CD4-positive, alpha-beta T cell treated with Interleukin-10 for 1 hour (primary cell): ENCODE data around the gene ARL15.
"Not testable (repeated sequence)": the region's sequence is repeated elsewhere in the genome, so short reads cannot be mapped to it uniquely, and the experiment has no call there.

ENCODE experiments used
- DNase-seq: peaks from one replicate; pipeline ENCODE4 v3.0.0-alpha.2; 2020

ARL15 gene

DNA sequence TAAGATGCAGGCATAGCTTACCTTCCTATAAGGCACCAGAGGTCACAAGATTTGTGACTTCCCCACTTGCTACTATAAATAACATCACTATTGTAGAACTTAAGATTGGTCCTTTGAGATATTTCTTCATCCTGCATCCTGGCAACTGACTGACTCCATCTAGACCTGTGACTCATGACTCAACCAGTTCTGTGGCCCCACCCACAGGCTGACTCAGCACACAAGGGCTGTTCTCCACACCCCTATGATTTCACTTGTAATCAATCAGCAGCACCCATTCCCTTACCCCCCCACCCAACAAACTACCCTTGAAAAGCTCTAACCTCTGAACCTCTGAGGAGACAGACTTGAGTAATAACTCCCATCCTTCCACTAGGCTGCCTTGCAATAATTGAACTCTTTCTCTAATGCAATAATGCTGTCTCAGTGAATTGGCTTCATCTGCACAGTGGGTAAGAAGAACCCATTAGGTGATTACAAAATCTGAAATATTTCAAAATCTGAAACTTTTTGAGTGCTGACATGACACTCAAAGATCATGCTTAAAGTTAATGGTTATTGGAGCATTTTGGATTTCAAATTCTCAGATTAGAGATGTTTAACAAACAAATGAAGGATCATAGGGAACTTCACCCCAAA lies 296.7 kb downstream of the ARL15 start:
- no peak for DNase-seq

DNA sequence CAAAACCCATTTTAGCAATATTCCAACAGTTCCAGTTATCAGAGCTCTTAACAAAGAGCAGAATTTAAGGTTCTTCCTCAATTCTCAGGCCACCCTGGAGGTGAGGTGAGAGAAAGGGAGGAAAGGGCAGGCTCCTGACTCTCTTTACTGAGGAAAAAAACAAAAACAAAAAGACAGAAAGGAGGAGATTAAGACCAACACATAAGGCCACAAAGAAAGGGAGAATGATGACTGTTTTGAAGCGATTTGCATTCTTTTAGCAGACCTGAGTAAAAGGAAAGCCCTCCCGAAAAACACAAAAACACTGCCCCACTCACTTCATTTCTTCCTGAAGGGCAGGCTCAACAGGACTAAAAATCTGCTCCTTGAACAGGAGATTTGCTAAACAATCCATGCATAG lies 300.5 kb downstream of the ARL15 start:
- DNase-seq = no peak

DNA sequence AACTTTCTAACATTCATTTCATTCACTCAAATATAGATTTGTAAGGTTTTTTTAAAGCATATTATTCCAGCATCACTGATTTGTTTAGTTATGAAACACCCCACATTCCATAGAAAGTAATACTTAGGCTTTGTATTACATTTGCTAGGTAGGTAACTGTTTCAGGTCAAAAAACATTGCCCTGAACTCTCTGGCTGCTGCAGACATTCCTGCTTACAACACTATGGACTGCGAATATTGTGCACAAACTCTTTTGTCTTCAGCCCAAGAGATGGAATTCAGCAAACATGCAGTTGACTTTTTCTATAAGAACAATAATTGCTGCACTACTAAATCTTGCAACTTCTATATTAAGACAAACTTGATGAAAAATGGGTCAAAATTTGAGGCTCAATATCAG lies 301.0 kb downstream of the ARL15 start:
- DNase-seq = no peak

- DNase-seq = no peak
Observed at GRCh38 chr5:54007827-54008777, 302.3 kb downstream of the ARL15 start.

DNA sequence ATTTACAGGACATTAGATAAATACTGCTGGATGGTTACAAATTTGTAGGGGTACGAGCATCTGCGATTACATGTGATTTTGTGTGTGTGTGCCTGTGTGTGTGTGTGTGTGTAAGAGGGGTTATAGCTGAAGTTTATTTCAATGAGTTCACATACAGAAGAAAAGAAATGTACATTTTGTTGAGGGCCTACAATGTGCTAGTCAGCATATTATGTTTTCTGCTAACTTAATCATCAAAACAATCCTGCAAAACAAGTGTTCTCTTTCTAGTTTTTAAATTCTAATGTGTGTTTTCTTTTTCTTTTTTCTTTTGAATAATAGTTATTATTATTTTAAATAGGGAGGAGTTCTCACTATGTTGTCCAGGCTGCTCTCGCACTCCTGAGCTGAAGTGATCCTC lies 305.7 kb downstream of the ARL15 start:
- no peak for DNase-seq

- no peak for DNase-seq
Observed at GRCh38 chr5:54002779-54003178, 307.6 kb downstream of the ARL15 start.

DNA sequence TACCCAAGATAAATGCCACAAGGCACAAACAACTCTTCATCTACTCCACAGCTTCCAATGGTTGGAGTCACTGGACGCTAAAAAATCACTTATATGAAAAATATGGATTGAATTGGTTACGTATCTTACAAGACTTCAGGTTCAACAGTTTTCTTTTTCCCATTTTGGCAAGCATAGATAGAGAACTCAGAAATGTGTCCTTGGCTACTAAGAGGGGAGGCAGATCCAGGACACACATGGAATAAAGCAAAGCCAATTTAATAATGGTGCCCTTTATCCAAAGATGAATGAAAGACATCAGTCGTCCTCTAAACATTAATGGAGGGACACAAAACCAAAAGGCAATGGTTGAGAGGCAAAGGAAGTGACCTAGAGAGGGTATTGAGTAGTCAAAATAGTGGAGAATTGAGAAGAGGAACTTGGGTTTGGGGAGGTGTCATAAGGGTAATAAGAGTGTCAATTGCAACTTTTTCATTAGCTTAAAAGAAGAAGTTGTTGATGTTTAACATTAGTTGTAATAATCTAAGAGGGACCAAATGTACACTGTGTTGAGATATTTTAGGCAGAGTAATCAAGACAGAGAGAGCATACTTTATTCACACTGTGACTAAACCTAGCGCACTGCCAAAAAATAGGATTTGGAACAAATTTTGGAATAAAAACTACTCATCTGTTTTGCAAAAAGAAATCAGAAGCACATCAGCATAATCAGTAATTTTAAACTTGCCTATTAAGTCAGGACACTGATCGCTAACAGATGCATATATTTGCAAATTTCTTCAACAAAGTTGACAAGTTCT lies 308.2 kb downstream of the ARL15 start:
- DNase-seq = no peak

- DNase-seq = no peak
Observed at GRCh38 chr5:54000011-54000410, 310.4 kb downstream of the ARL15 start.

GRCh38 chr5:53997736-53998627 lies 312.4 kb downstream of the ARL15 start:
- no peak for DNase-seq

DNA sequence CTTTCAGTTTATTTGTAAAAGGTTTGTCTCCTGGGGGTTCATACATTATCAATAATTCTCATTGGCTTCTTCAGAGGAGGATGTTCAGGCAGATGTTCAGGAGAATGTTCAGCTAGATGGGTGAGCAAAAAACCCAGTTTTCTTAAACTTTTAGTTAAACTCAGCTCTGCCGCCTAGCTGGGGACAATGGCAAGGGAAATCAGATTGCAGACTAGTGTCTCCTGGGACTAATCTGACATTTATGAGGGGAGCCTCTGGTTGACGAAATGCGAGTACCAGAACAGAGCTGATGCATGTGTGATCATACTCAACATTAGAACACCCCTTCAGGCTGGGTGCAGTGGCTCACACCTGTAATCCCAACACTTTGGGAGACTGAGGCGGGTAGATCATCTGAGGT lies 314.4 kb downstream of the ARL15 start:
- no peak for DNase-seq

GRCh38 chr5:53994148-53994547 lies 316.2 kb downstream of the ARL15 start:
- no peak for DNase-seq

- DNase-seq = no peak
Observed at GRCh38 chr5:53991942-53992341, 318.4 kb downstream of the ARL15 start.

DNA sequence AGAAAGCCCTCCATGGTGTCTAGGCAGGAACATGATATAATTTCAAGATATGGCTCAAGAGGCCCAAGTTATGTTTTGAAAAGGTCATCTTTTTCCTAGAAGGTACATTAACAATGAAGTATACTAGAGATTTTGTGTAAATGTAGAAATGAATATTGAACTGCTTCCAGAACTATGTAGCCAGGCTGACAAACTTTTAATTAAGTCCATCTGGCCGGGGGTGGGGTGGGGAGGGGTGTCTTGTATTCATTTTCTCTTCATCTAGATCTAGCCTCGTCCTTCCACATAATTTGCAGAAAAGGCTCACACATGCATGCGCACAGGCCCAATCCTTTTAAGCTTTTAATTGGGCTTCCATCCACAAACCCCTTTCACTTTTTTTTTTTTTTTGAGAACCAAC lies 323.3 kb downstream of the ARL15 start:
- no peak for DNase-seq

DNA sequence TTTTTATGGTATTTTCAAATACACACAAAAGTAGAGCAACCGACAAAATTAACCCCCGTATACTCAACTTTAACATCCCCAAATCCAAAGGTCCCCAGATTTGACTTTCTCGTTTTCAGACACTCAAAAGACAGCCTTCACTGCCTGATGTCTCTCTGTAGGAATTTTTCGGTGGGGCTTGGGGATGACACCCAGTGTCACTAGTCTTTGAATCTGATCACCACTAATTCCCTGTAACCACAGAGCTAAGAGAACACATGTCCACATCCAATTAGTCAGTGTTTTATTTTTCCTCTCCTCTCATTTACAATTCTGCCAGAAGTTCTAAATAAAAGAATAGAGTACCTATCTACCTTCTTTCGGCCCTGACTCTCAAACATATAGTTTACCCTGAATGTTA lies 324.6 kb downstream of the ARL15 start:
- no peak for DNase-seq

DNA sequence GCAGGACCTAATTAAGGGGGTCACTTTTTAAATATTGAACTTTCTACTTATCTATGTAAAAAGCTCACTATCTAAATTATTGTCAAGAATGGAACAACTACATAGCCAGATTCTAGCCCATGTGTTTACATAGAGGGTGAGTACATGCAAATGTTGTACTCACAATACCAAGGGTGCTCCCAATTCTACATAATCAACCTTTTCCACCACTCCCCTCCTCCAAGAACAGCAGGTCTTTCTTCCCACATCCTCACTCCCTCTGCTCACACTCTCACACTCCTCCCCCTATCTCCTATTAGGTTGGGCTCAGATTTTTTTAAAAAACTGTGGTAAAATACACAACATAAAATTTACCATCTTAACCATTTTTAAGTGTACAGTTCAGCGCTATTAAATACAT lies 325.4 kb downstream of the ARL15 start:
- no peak for DNase-seq

DNA sequence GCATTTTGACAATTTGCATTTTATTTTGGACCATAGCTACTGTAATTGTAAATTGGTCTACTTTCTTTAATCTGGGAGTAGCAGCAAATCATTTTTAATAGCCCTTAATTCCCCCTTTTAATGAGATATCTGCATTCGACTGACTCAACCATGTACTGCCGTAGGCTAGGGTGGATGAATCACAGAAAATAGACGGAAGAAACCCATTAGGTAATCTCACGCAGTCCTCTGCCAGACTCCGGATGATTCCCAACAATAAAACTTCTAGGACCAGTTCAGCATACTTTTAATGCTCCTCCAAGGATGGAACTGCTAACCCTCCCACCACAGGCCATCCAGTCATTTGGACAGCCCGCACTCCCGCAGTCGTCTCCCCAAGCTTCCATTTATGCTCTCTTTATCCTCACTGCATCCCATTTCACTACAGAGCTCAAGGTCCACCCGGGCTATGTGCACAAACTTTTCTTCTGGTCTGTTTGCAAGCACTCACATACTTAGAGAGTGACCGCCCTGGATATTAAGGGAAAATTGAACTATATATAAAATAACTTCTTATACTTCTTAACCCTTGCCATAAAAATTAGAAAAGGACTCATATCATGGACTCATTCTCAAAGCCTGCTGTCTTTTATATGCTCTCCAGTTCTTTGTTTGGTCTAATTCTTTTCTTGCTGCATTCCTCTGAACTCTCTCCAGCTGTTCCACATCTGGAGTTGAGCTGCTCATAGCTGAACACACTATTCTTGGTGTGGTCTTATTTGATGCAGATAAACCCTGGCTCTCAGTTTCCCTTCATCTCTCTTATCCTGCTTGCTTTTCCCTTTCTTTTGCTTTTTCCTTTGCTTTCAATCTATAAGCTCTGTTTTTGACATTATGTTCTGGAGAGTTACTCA lies 326.6 kb downstream of the ARL15 start:
- no peak for DNase-seq

- DNase-seq = not testable (repeated sequence)
Observed at GRCh38 chr5:53982319-53982718, 328.1 kb downstream of the ARL15 start.

DNA sequence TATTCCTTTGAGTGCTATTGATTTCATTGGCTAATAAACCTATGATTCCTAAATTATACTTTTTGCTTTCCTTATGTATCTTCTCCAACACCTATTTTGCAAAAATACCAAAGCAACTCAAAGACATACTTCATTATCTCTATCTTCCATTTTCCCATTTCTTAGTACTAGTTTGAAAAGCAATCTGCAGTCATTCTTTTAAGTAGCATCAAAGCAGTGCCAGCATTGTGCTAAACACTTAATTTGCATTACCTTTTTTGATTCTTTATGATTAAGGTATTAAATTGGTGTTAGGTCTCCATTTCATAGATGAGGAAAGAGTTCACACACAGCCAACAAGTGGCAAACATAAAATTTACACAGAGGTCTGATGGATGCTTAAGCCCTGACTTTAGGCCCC lies 330.3 kb downstream of the ARL15 start:
- DNase-seq = no peak

DNA sequence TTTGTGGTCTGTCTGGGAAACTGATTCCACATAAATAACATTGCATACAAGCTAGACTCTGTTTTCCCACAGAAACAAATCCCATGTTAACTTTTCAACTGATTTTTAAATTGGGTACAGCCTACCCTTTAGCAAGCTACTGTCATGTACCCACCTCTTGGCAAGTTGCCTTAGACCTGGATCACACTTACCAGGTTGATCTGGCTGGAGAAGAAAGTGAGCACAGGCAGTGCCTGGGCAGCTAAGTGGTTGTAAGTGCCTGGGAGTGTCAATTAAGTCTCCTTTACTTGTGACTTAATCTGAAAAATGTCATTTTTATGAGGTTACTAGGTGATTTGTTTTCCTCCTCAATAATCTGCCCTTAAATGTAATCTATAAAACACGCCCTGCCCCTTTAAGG lies 336.4 kb downstream of the ARL15 start:
- DNase-seq = no peak

DNA sequence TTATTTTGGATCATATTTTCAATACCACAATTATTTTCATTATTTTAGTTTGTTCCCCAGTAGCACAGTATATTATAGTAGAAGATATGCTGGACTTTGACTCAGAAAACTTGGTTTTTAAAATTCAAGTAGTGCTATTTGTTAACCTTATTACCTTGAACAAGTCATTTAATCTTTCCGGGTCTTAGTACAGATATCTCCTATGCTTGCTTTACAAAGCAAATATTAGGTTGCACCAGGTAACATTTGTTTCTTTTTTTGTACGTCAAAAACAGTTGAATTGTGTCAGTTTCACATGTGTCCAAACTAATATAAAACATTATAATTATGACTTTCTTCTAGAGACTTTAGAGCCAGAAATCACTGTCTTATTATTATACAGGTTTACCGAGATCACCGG lies 338.1 kb downstream of the ARL15 start:
- DNase-seq = no peak

DNA sequence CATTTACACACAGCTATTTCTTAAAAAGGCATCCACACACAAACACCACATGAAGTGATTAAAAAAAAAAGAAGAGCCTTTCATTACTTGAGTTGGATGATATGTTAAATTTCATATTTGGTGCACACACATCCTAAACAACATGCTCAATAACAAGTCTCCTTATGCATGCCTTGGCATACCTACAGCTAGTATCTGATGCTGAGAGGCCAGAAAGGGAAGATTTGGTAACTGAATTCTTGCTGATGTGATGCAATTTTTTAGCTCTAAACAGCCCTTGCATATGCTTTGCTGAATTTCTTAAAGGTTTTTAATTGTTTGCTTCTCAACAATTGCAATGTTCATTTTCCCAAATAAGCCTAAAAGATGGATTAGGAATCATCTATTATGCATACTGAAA lies 338.8 kb downstream of the ARL15 start:
- DNase-seq = no peak
